Activated CD4-positive, alpha-beta T cell treated with anti-CD3 and anti-CD28 coated beads for 36 hours (primary cell): Measurements from ENCODE around the gene TRUB1. TPM values are rescaled to one million over a fixed set of nuclear protein-coding genes. Genes with fewer than 3 reads are reported as not detected.
"Not testable (repeated sequence)": the region's sequence is repeated elsewhere in the genome, so short reads cannot be mapped to it uniquely, and the experiment has no call there.

ENCODE experiments used
- ATAC-seq: fragments of 200-7000 bp; cut with Tn5 transposase; one replicate; pipeline ENCODE4 v1.10.0; 2021; ENCODE audit warnings: mild to moderate bottlenecking, moderate library complexity
- CTCF ChIA-PET: fragments of 350-600 bp; sonication (Branson Sonifier 250); formaldehyde crosslinking; loops from one replicate; lab custom pipeline; 2021; ENCODE audit warnings: antibody characterized with exemption; lab: Charles Lee
- POLR2A ChIA-PET: fragments of 350-600 bp; sonication (Branson Sonifier 250); formaldehyde crosslinking; loops from one replicate; lab custom pipeline; 2021; ENCODE audit warnings: antibody characterized with exemption, inconsistent platforms; lab: Charles Lee
- DNase-seq: peaks from one replicate; pipeline ENCODE4 v3.0.0-alpha.2; 2020
- H3K27ac Mint-ChIP-seq: one replicate; pipeline ENCODE4 v1.8.0; 2021; ENCODE audit warnings: mixed read lengths
- H3K27me3 Mint-ChIP-seq: one replicate; pipeline ENCODE4 v1.8.0; 2021; ENCODE audit warnings: mixed read lengths
- H3K36me3 Mint-ChIP-seq: one replicate; pipeline ENCODE4 v1.8.0; 2021; ENCODE audit warnings: low read depth, mixed read lengths
- H3K4me1 Mint-ChIP-seq: one replicate; pipeline ENCODE4 v1.8.0; 2021; ENCODE audit warnings: mixed read lengths
- H3K4me3 Mint-ChIP-seq: one replicate; pipeline ENCODE4 v1.8.0; 2021; ENCODE audit warnings: mild to moderate bottlenecking, moderate library complexity, mixed read lengths
- H3K9me3 Mint-ChIP-seq: one replicate; pipeline ENCODE4 v1.8.0; 2021; ENCODE audit warnings: low read depth, mixed read lengths
- intact Hi-C, 2 experiments: fragments of 100-400 bp; cut with DNase I in 1 of 2; cut with micrococcal nuclease in 1 of 2; formaldehyde crosslinking; loops; one replicate each; pipeline versions ENCODE4 v1.14.2 to v1.15.1; 2022 to 2024; cut with DNase I, micrococcal nuclease
- total RNA-seq, 2 experiments: library from RNA; stranded (reverse); gene quantifications; one replicate each; pipeline ENCODE4 v1.2.3, GENCODE V29; 2021

TRUB1 gene
- total RNA-seq = 10 to 100 TPM; 13.4 to 15.0 TPM

GRCh38 chr10:114937962-114938855 lies at the start of gene TRUB1:
TSS of gene TRUB1 (plus strand) at chr10:114938195. CDS start at chr10:114938254, 59 bp downstream.
- Mint-ChIP-seq H3K9me3 (no peaks in the 10 kb centered on the region), H3K27ac (peak within 1 kb of the TSS; percentile 94), H3K4me3 (peak within 1 kb of the TSS; percentile 96), H3K36me3 (peaks cover 18% of the 10 kb centered on the region), H3K27me3 (no peaks in the 10 kb centered on the region), H3K4me1 (peaks cover 25% of the 10 kb centered on the region)
- intact Hi-C loops = loop anchor here (2.0 to 10.0 kb wide), 10 partner anchors 113 to 1804 kb away; partner anchors contain the start of genes CCDC186 (in 2 of the 2), FHIP2A (in 2 of the 2), ATRNL1 (in 1 of the 2) and DCLRE1A (in 1 of the 2)
- ChIA-PET POLR2A (interaction anchor here (0.5 to 1.2 kb wide), 5 partner anchors 19 to 116 kb away, joined by 3 to 5 read pairs (median 4); no protein-coding TSS in a partner anchor), CTCF (interaction anchor here (1.2 to 1.5 kb wide), 5 partner anchors 8 to 59 kb away, joined by 3 to 5 read pairs (median 3); no protein-coding TSS in a partner anchor)
- ATAC-seq (peak; percentile 100), DNase-seq (peak; percentile 95)

- Mint-ChIP-seq H3K27me3 (peaks cover 9% of the 10 kb centered on the region), H3K4me1 (no peaks in the 10 kb centered on the region), H3K9me3 (no peaks in the 10 kb centered on the region), H3K27ac (no peak overlapping the region), H3K4me3 (no peak overlapping the region), H3K36me3 (no peaks in the 10 kb centered on the region)
- POLR2A ChIA-PET = no interaction called here
- no peak for DNase-seq
- intact Hi-C loops = no loop called here
- no peak for ATAC-seq
- CTCF ChIA-PET = no interaction called here
These were observed 44.7 kb upstream of the TRUB1 start for GRCh38 chr10:114893251-114893650.

- H3K9me3 Mint-ChIP-seq = no peaks in the 10 kb centered on the region
- H3K4me1 Mint-ChIP-seq = no peaks in the 10 kb centered on the region
- H3K27me3 Mint-ChIP-seq = peaks cover 2% of the 10 kb centered on the region
- no peak overlapping the region for H3K4me3 Mint-ChIP-seq
- no peak overlapping the region for H3K27ac Mint-ChIP-seq
- no peaks in the 10 kb centered on the region for H3K36me3 Mint-ChIP-seq
- DNase-seq (no peak), ATAC-seq (no peak)
- POLR2A ChIA-PET = no interaction called here
- CTCF ChIA-PET = interaction anchor here (0.8 to 0.9 kb wide), 3 partner anchors 11 to 1245 kb away, joined by 3 read pairs; no protein-coding TSS in a partner anchor
- intact Hi-C loops = no loop called here
These were observed 43.1 kb upstream of the TRUB1 start for GRCh38 chr10:114894911-114895310.

GRCh38 chr10:114897011-114897410 lies 41.0 kb upstream of the TRUB1 start:
- CTCF ChIA-PET = not testable (repeated sequence)

GRCh38 chr10:114897593-114897992 lies 40.4 kb upstream of the TRUB1 start:
- DNase-seq (no peak), ATAC-seq (no peak)
- Mint-ChIP-seq H3K9me3 (no peaks in the 10 kb centered on the region), H3K27me3 (peaks cover 2% of the 10 kb centered on the region), H3K27ac (no peak overlapping the region), H3K4me3 (no peak overlapping the region), H3K36me3 (no peaks in the 10 kb centered on the region), H3K4me1 (no peaks in the 10 kb centered on the region)
- CTCF ChIA-PET = no interaction called here
- POLR2A ChIA-PET = no interaction called here
- intact Hi-C loops = no loop called here

More at GRCh38 chr10:114897011-114897410, 41.0 kb upstream of the TRUB1 start:
- H3K27me3 Mint-ChIP-seq, ATAC-seq, H3K36me3 Mint-ChIP-seq, DNase-seq, H3K4me3 Mint-ChIP-seq, H3K4me1 Mint-ChIP-seq, intact Hi-C loops, H3K27ac Mint-ChIP-seq, H3K9me3 Mint-ChIP-seq: not testable (repeated sequence)
- POLR2A ChIA-PET = interaction anchor here (0.7 kb wide), 1 partner anchor 164 kb away, joined by 3 read pairs; no protein-coding TSS in a partner anchor

- H3K9me3 Mint-ChIP-seq = no peaks in the 10 kb centered on the region
- intact Hi-C loops = no loop called here
- CTCF ChIA-PET = interaction anchor here (1.1 kb wide), 1 partner anchor 16 kb away, joined by 3 read pairs; no protein-coding TSS in a partner anchor
- POLR2A ChIA-PET = no interaction called here
- H3K36me3 Mint-ChIP-seq = no peaks in the 10 kb centered on the region
- DNase-seq = no peak
- ATAC-seq = no peak
- H3K27ac Mint-ChIP-seq = no peak overlapping the region
- H3K27me3 Mint-ChIP-seq = peaks cover 5% of the 10 kb centered on the region
- no peaks in the 10 kb centered on the region for H3K4me1 Mint-ChIP-seq
- H3K4me3 Mint-ChIP-seq = no peak overlapping the region
These were observed 38.0 kb upstream of the TRUB1 start for GRCh38 chr10:114899982-114900381.

GRCh38 chr10:114900658-114901057 lies 37.3 kb upstream of the TRUB1 start:
- Mint-ChIP-seq H3K27ac (no peak overlapping the region), H3K9me3 (no peaks in the 10 kb centered on the region), H3K4me1 (no peaks in the 10 kb centered on the region), H3K4me3 (no peak overlapping the region), H3K27me3 (peaks cover 7% of the 10 kb centered on the region), H3K36me3 (no peaks in the 10 kb centered on the region)
- ChIA-PET CTCF (interaction anchor here (1.1 kb wide), 1 partner anchor 15 kb away, joined by 3 read pairs; no protein-coding TSS in a partner anchor), POLR2A (no interaction called here)
- ATAC-seq (no peak), DNase-seq (no peak)
- intact Hi-C loops = no loop called here

- CTCF ChIA-PET = no interaction called here
- Mint-ChIP-seq H3K9me3 (no peaks in the 10 kb centered on the region), H3K36me3 (no peaks in the 10 kb centered on the region), H3K4me1 (no peaks in the 10 kb centered on the region), H3K4me3 (no peak overlapping the region), H3K27me3 (peaks cover 9% of the 10 kb centered on the region), H3K27ac (no peak overlapping the region)
- intact Hi-C loops = no loop called here
- no peak for DNase-seq
- POLR2A ChIA-PET = no interaction called here
- ATAC-seq = no peak
These were observed 35.8 kb upstream of the TRUB1 start for GRCh38 chr10:114902151-114902550.

- POLR2A ChIA-PET = no interaction called here
- Mint-ChIP-seq H3K9me3 (no peaks in the 10 kb centered on the region), H3K27me3 (peaks cover 9% of the 10 kb centered on the region), H3K4me1 (no peaks in the 10 kb centered on the region), H3K27ac (no peak overlapping the region), H3K36me3 (no peaks in the 10 kb centered on the region), H3K4me3 (no peak overlapping the region)
- no peak for ATAC-seq
- intact Hi-C loops = no loop called here
- CTCF ChIA-PET = no interaction called here
- no peak for DNase-seq
These were observed 32.5 kb upstream of the TRUB1 start for GRCh38 chr10:114905450-114905849.

GRCh38 chr10:114906981-114907380 lies 31.0 kb upstream of the TRUB1 start:
- CTCF ChIA-PET = no interaction called here
- POLR2A ChIA-PET = no interaction called here
- Mint-ChIP-seq H3K27ac (no peak overlapping the region), H3K4me1 (peaks cover under 1% of the 10 kb centered on the region), H3K4me3 (no peak overlapping the region), H3K27me3 (peaks cover 9% of the 10 kb centered on the region), H3K9me3 (no peaks in the 10 kb centered on the region), H3K36me3 (no peaks in the 10 kb centered on the region)
- ATAC-seq = no peak
- intact Hi-C loops = no loop called here
- no peak for DNase-seq

GRCh38 chr10:114908896-114909295 lies 29.1 kb upstream of the TRUB1 start:
- DNase-seq (no peak), ATAC-seq (no peak)
- H3K36me3 Mint-ChIP-seq = no peaks in the 10 kb centered on the region
- CTCF ChIA-PET = no interaction called here
- peaks cover 3% of the 10 kb centered on the region for H3K4me1 Mint-ChIP-seq
- H3K9me3 Mint-ChIP-seq = no peaks in the 10 kb centered on the region
- peaks cover 9% of the 10 kb centered on the region for H3K27me3 Mint-ChIP-seq
- no peak overlapping the region for H3K4me3 Mint-ChIP-seq
- H3K27ac Mint-ChIP-seq = no peak overlapping the region
- intact Hi-C loops = no loop called here
- POLR2A ChIA-PET = no interaction called here
